NCI-H345 (cell line): Measurements from ENCODE around the gene RERE.

Source experiments
- DNase-seq: peaks from one replicate; lab custom pipeline; 2025; lab: John Stamatoyannopoulos, UW

Gene RERE

DNA sequence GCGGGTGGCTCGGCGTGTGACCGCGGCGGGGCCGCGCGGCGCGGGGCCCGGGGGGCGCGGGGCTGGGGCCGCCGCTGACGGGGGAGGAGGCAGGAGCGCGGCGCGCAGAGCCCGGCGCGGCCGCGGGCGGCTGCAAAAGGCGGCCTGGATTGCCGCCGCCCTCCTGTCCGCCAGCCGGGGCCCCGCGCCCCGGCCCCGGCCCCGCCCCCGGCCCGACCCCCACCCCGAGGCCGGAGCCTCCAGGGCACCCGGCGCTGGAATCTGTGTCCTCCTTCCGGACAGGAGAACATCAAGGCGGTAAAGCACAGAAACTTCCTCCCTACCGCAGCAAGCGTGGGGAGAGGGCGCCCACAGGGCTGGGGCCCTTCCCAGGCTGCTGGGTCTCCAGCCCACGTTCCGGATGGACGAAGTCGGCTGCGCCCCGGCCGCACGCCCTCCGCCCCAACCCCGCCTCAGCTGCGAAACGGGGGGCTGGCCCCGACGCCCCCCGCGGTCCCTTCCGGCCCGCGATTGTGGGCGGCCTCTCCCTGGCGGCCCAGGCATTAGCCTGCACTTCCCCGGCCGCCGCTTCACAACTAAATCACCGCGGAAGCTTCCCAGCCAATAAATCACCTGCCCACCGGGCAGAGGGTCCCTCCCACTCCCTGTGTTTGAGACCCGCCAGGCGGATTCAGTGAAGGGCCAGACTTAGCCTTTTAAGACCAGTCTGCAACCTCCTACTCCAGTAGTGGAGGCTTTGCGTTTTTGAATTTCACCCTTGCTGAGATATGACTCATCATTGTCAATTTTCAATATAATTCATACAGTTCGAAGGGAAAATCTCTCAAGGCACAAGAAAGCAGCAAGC lies 393.5 kb downstream of the RERE start:
- DNase-seq = peak; percentile 64

DNA sequence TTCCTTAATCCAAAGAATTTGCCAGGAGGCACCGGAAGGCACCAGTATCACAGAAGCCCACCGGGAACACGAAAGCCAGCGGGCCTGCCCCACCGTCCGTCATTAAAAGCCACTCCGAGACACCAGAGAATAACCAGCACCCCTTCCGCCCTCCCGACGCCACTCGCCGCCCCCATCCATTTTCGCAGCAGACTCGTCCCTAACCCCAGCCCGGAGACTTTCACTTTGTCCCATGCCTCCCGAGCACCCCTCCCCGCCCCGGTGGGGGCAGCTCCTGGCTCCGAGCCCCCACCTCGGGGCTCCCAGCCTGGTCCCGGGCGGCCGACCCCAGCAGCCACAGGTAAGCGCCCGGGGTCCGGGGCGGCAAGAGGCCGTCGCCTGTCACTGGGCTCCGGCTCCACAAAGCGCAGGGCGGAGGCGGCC lies 394.2 kb downstream of the RERE start:
- DNase-seq = no peak

- DNase-seq = no peak
Measured at GRCh38 chr1:8422510-8423268, 394.8 kb downstream of the RERE start.

DNA sequence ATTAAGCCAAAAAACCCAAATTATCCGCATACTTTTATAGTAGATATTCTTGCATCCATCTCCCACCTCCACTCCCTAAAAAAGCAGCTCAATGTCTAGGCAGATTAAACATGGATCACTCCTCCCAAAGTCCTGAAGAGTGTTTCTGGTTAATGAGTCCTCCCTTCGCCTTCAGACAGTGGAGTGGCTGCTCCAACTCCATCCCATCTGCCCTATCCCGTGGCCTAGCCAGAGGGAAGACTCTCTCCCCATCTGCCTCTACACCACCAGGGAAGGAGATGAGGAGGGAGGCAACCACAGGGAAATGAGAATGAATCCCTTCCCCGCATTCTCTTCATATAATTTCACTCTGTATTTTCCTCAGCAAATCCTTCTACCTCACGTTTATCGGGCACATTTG lies 395.7 kb downstream of the RERE start:
- DNase-seq = no peak

GRCh38 chr1:8420318-8420717 lies 397.1 kb downstream of the RERE start:
- DNase-seq = no peak

DNA sequence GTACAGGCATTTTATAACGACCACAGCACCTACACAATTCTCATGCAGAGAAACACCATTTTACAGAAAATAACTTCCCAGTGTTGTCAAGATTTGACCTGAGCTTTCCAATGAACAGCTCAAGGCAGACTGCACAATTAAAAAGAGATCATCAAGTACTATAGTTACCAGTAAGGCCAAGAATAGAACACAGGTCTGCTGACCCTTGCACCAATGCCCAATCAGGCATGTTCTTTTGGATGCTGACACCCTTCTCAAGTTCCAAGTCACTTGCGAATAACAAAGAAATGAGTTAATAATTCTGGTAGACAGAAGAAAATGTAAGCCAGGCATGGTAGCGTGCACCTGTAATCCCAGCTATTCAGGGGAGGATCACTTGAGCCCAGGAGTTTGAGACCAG lies 397.6 kb downstream of the RERE start:
- no peak for DNase-seq

- no peak for DNase-seq
Measured at GRCh38 chr1:8419172-8419571, 398.3 kb downstream of the RERE start.

DNA sequence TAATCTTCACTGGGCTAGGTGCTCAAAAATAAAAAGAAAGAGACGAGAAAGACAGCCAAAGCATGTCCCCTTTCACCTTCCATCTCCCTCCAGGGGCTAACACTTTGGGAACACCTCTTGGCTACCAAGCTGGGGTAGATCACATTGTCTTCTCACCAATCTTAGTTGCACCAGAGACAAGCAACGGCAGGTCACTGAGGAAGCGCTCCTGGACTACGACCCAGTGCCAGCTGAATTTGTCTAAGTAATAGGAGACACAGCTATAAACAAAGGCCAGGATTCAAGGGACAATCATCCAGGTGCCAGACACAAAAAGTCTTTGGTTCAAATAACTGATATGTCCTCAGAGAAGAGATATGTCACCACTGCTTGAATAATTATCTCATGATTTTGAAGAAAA lies 399.1 kb downstream of the RERE start:
- DNase-seq = no peak

DNA sequence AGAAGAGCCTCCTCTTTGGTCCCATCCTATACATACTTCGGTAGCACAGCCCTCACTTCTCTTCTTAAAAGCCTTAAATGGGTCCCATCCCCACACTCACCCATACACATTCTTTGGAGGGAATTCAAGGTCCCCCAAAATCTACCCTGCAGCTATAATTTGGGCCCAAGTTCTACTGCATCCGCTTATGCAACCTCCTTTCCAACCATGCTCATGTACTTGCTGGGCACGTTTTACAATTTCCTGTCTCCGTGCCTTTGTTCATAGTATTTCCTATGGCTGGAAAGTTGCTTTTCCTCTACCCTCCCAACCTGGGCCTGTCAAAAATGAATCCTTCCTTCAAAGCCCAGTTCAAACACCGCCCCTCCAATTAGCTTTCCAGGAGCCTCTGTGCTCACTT lies 399.8 kb downstream of the RERE start:
- no peak for DNase-seq

GRCh38 chr1:8416881-8417280 lies 400.6 kb downstream of the RERE start:
- no peak for DNase-seq

- DNase-seq = no peak
Measured at GRCh38 chr1:8415526-8416278, 401.7 kb downstream of the RERE start.

GRCh38 chr1:8412183-8412831 lies 405.1 kb downstream of the RERE start:
- DNase-seq = no peak

DNA sequence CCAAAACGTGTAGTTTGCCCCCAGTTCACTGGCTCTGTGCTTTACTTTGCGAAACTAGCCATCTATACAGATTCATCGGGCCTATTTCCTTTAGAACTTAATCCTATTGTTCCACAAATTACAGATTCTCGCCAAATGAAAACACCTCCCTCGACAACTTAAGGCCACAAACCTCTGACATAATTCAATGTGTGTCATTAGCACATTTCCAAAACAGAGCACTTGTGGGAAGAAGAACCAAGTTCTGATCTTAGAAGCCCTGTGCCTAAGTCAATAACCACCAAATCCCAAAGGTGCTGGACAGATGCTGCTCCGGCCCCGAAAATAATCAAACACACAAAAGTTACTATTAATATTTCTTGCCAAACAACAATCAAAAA lies 405.6 kb downstream of the RERE start:
- no peak for DNase-seq

DNA sequence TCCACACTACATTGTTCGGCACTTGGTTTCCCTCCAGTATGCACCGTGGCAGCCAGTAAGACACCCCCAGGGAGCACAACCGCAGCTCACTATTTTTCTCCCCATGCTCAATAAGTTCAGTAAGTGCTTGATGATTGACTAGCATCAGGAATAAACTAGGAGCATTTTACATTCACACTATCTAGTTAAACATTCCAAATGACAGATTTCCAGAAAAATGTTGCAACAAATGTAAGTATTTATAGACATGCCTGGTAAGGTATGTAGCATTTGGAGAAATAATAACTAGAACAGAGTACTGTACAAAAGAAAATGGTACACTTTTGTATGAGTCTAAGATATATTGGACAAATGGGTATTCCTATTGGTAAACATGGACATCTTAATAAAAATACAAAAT lies 406.6 kb downstream of the RERE start:
- no peak for DNase-seq

DNA sequence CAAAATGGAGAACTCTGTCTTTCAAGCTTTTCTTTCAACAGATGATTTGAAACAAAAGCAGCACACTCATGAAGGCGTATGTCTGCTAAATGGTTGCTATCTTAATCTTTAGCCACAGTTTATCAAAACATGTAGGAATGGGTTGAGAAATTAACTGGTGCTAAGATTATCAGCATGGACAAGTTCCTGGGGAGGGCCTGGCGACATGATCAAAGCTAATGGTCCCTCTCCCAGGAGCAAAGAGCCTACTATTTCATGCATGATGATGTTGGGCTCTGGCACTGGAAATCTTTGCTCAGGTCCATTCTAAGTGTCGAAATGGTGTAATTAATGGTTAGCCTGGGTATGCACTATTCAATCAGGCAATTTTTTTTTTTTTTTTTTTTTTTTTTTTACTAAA lies 407.8 kb downstream of the RERE start:
- DNase-seq = no peak

DNA sequence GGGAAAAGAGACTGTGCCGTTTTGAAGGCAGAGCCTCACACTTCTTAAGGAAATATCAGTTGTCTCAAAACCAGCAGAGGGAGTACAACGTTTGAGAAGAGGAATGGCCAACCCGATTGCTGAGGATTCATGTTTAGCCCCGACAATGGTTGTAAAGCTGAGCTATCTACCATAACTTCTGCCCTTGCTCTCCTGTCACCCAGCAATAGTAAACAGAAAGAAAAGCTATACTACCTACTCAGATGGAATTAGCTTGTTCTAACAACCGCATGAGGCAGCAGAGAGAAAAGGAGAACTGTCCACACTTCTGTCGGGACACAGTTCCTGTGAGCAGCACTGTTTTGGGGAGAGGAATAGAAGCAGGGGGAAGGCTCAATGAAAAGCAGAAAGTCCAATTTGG lies 408.3 kb downstream of the RERE start:
- no peak for DNase-seq

DNA sequence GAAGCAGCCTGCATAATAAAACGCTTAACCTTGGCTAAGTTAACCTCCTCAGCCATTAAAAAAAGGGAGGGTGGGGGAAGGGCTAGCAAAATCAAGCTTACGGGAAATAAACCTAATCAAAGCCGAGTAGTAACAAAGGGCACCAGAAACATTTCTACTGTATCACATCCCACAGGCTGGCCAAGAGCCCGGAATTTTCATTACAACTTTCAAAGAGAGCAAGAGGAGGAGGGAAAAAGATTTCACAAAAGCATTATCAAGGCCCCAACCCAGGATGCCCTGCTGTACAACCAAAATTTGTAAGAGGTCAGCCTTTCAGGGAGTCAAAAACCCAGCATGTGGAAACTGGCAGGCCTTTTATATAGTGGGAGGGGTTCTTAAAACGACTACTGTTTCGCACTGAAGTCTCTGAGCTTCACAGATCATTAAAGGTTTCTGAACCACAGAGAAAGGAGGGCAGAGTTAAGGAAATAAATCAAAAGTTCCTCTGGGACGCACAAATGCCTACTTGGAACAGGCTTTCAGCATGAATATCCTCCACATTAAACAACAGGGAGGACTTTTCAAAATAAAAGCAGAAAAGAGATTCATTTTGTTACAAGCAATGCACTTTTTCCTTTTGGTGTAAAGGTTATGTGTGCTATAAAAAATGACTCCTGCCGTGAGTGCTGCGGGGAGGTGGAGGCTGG lies 409.1 kb downstream of the RERE start:
- no peak for DNase-seq

DNA sequence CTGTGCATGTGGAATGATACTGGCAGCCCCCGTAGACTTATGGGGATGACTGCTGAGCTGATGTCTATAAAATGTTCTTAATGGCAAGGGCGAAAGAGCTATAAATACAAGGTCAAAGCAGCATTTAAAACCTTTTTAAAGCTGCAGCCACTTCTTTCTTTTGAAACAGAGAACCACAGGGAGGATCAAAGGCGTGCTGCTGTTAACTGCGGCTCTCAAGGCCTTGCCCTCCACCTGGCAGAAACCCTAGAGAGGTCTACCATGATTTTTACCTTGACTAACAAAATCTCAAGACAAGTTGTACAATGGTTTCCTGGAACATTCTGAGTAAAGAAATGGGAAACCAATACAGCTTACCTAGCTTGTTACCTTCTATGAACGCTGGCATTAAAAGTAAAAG lies 409.8 kb downstream of the RERE start:
- no peak for DNase-seq

GRCh38 chr1:8406960-8407359 lies 410.5 kb downstream of the RERE start:
- no peak for DNase-seq

- DNase-seq = no peak
Measured at GRCh38 chr1:8406011-8406410, 411.4 kb downstream of the RERE start.

DNA sequence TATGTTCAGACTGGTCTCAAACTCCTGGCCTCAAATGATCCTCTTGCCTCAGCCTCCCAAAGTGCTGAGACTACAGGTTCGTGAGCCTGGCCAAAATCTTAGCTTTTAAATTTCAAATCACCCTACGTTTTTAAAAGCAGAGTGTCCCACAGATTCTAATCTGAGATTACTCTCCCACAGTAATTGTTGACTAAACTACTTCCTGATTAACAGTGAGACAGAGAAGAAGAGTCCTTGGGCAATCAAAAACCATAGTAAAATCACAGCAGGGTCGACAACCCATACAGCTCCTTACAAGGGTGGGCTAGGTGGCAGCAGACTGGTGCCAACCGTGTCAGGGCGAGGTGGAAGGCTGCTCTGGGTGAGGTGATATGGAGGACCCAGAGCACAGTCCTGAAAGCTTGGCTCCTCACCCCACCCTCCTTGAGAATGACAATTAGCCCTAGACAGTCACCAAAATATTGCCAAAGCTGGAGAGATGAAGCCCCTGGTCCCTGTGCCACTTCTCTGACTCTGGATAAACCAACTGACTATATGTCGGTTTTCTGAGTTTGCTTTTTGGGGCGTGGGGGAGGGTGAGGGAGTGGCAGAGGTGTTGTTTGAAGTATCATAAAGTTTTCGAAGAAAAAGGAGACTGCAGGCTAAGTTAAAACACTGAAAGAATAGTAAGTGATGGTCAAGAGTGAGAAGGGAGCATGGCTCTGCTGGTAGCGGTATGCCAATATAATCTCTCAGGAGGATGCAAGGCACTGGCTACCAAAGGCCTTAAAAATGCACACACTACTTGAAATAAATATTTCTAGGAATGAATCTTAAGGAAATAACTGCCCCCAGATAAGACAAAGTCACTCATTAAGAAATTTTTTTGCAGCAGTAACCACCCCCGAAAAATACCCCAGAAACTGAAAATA lies 412.7 kb downstream of the RERE start:
- DNase-seq = no peak
